ENCODE measurements around the gene ZNF689.

ZNF689 gene

GRCh38 chr16:30574678-30575077 is 35.5 kb downstream of the ZNF689 start:
- CTCF ChIA-PET = interaction anchor here (0.7 to 1.1 kb wide), 3 partner anchors 40 to 145 kb away, joined by 3 read pairs; partner anchors contain the start of gene DCTPP1
- H3K4me1 ChIP-seq (ENCODE audit: control insufficient read depth, insufficient read depth, low read length) = peaks cover 5% of the 10 kb centered on the region; the same call in 1 of the 2 replicates
- H3K9me3 ChIP-seq (ENCODE audit: control insufficient read depth, insufficient read depth, low read depth, low read length) = no peaks in the 10 kb centered on the region
- no peak overlapping the region for H3K27ac ChIP-seq (ENCODE audit: extremely low read depth, low read depth, low read length)
- POLR2A ChIA-PET = interaction anchor here (0.6 kb wide), 1 partner anchor 469 kb away, joined by 3 read pairs; no protein-coding TSS in a partner anchor
- H3K4me3 ChIP-seq (ENCODE audit: low read depth, low read length) = no peak overlapping the region
- H3K36me3 ChIP-seq (ENCODE audit: control insufficient read depth in 2 of 2, insufficient read depth in 1 of 2, low read length in 2 of 2) = peaks cover 4 to 11% of the 10 kb centered on the region in 2 experiments; a peak in 2 of 3 replicates
- TF ChIP-seq ZNF529 (tag by site-specific recombination; IDR thresholded peaks at IDR 0.05; ENCODE audit: insufficient replicate concordance) (no peak), ZFHX2 (tag by site-specific recombination; conservative IDR thresholded peaks at IDR 0.05) (peak; percentile 84), EGR2 (tag by site-specific recombination; IDR thresholded peaks at IDR 0.05; ENCODE audit: low read depth) (peak; percentile 87), ZNF280C (tag by site-specific recombination; IDR thresholded peaks at IDR 0.05) (no peak), ZNF140 (tag by site-specific recombination; IDR thresholded peaks at IDR 0.05) (no peak), ZEB2 (tag by site-specific recombination; IDR thresholded peaks at IDR 0.05) (no peak), PRDM1 (tag by site-specific recombination; IDR thresholded peaks at IDR 0.05) (0 out of 2 replicates have a peak, but pooled peaks have one; percentile 17), ZNF366 (tag by site-specific recombination; conservative IDR thresholded peaks at IDR 0.05) (peak; percentile 76), FEZF1 (tag by site-specific recombination; IDR thresholded peaks at IDR 0.05) (no peak), ZNF292 (tag by site-specific recombination; IDR thresholded peaks at IDR 0.05; ENCODE audit: borderline replicate concordance, low read depth) (no peak), ZNF626 (tag by site-specific recombination; IDR thresholded peaks at IDR 0.05) (no peak), IKZF3 (tag by site-specific recombination; IDR thresholded peaks at IDR 0.05) (no peak), ZNF623 (tag by site-specific recombination; IDR thresholded peaks at IDR 0.05) (no peak), ZNF830 (tag by site-specific recombination; IDR thresholded peaks at IDR 0.05; ENCODE audit: low read depth) (no peak), ZNF843 (tag by site-specific recombination; IDR thresholded peaks at IDR 0.05) (no peak), ZBTB17 (tag by site-specific recombination; IDR thresholded peaks at IDR 0.05) (peak; percentile 77), ZFP3 (tag by site-specific recombination; IDR thresholded peaks at IDR 0.05; ENCODE audit: low read depth) (peak; percentile 85), KLF8 (tag by site-specific recombination; IDR thresholded peaks at IDR 0.05) (no peak), ZNF214 (tag by site-specific recombination; IDR thresholded peaks at IDR 0.05; ENCODE audit: borderline replicate concordance) (no peak), ZNF174 (tag by site-specific recombination; IDR thresholded peaks at IDR 0.05) (no peak), ZNF37A (tag by site-specific recombination; IDR thresholded peaks at IDR 0.05) (no peak), ZNF548 (tag by site-specific recombination; IDR thresholded peaks at IDR 0.05) (no peak), REST (tag by site-specific recombination; IDR thresholded peaks at IDR 0.05) (no peak), ZBTB1 (tag by site-specific recombination; IDR thresholded peaks at IDR 0.05) (no peak), ZNF2 (tag by site-specific recombination; IDR thresholded peaks at IDR 0.05) (no peak)
- TF ChIP-seq, protein P1, sequence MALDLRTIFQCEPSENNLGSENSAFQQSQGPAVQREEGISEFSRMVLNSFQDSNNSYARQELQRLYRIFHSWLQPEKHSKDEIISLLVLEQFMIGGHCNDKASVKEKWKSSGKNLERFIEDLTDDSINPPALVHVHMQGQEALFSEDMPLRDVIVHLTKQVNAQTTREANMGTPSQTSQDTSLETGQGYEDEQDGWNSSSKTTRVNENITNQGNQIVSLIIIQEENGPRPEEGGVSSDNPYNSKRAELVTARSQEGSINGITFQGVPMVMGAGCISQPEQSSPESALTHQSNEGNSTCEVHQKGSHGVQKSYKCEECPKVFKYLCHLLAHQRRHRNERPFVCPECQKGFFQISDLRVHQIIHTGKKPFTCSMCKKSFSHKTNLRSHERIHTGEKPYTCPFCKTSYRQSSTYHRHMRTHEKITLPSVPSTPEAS (tag by site-specific recombination; IDR thresholded peaks at IDR 0.05) = no peak
- TF ChIP-seq, protein P2, sequence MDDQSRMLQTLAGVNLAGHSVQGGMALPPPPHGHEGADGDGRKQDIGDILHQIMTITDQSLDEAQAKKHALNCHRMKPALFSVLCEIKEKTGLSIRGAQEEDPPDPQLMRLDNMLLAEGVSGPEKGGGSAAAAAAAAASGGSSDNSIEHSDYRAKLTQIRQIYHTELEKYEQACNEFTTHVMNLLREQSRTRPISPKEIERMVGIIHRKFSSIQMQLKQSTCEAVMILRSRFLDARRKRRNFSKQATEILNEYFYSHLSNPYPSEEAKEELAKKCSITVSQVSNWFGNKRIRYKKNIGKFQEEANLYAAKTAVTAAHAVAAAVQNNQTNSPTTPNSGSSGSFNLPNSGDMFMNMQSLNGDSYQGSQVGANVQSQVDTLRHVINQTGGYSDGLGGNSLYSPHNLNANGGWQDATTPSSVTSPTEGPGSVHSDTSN (CRISPR knock-in tag; IDR thresholded peaks at IDR 0.05) = no peak
- TF ChIP-seq, protein P3, sequence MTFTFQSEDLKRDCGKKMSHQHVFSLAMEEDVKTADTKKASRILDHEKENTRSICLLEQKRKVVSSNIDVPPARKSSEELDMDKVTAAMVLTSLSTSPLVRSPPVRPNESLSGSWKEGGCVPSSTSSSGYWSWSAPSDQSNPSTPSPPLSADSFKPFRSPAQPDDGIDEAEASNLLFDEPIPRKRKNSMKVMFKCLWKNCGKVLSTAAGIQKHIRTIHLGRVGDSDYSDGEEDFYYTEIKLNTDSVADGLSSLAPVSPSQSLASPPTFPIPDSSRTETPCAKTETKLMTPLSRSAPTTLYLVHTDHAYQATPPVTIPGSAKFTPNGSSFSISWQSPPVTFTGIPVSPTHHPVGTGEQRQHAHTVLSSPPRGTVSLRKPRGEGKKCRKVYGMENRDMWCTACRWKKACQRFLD (tag by site-specific recombination; IDR thresholded peaks at IDR 0.05) = no peak
- TF ChIP-seq, protein P4, sequence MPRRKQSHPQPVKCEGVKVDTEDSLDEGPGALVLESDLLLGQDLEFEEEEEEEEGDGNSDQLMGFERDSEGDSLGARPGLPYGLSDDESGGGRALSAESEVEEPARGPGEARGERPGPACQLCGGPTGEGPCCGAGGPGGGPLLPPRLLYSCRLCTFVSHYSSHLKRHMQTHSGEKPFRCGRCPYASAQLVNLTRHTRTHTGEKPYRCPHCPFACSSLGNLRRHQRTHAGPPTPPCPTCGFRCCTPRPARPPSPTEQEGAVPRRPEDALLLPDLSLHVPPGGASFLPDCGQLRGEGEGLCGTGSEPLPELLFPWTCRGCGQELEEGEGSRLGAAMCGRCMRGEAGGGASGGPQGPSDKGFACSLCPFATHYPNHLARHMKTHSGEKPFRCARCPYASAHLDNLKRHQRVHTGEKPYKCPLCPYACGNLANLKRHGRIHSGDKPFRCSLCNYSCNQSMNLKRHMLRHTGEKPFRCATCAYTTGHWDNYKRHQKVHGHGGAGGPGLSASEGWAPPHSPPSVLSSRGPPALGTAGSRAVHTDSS (tag by site-specific recombination; IDR thresholded peaks at IDR 0.05) = no peak

All from HEK293 (cell line).